Fibroblast of lung (primary cell): ENCODE measurements around the gene UTS2B. TPM values are rescaled to one million over a fixed set of nuclear protein-coding genes. Genes with fewer than 3 reads are reported as not detected.
A peak's percentile ranks its signal among the peaks of the same experiment; 100 is the strongest.

Experiments
- DNase-seq, 2 donors: peaks; one replicate each; pipeline versions ENCODE4 v3.0.0 to v3.0.0-alpha.2; 2010; ENCODE audit warnings: low read depth in 2 of 2
- H2AFZ ChIP-seq: 2 replicates; pipeline ENCODE4 v1.5.1; 2012; ENCODE audit warnings: low read length, control low read depth, inconsistent platforms
- H3K27ac ChIP-seq: 2 replicates; pipeline ENCODE4 v1.5.1; 2011; ENCODE audit warnings: low read length, control low read depth; ENCODE audit not compliant: insufficient read depth
- H3K27me3 ChIP-seq: 2 replicates; pipeline ENCODE4 v1.5.1; 2011; ENCODE audit warnings: mild to moderate bottlenecking, low read length; ENCODE audit not compliant: control insufficient read depth, insufficient read depth
- H3K36me3 ChIP-seq: 2 replicates; pipeline ENCODE4 v1.5.1; 2011; ENCODE audit warnings: low read length; ENCODE audit not compliant: control insufficient read depth, insufficient read depth
- H3K4me1 ChIP-seq: 2 replicates; pipeline ENCODE4 v1.5.1; 2011; ENCODE audit warnings: low read length; ENCODE audit not compliant: control insufficient read depth, insufficient read depth; ENCODE audit errors: extremely low read depth
- H3K4me2 ChIP-seq: 2 replicates; pipeline ENCODE4 v1.5.1; 2011; ENCODE audit warnings: low read length, control low read depth; ENCODE audit not compliant: insufficient read depth; ENCODE audit errors: extremely low read depth
- H3K4me3 ChIP-seq, 4 experiments: fragments of 200-600 bp in 1 of 4; sonication (generic) in 1 of 4; replicated peaks in 1 of 4; 2 replicates each; pipeline ENCODE4 v1.5.1; 2011 to 2016; ENCODE audit warnings: low read length in 4 of 4, low read depth in 3 of 4, mild to moderate bottlenecking in 3 of 4, control low read depth in 2 of 4, inconsistent platforms in 1 of 4, mixed read lengths in 1 of 4; ENCODE audit not compliant: insufficient read depth in 1 of 4; ENCODE audit errors: control extremely low read depth in 1 of 4
- H3K79me2 ChIP-seq: 2 replicates; pipeline ENCODE4 v1.5.1; 2012; ENCODE audit warnings: mild to moderate bottlenecking, low read length, inconsistent platforms; ENCODE audit not compliant: control insufficient read depth, insufficient read depth
- H3K9ac ChIP-seq: 2 replicates; pipeline ENCODE4 v1.5.1; 2011; ENCODE audit warnings: mild to moderate bottlenecking, low read length, control low read depth; ENCODE audit not compliant: insufficient read depth
- H3K9me3 ChIP-seq: 2 replicates; pipeline ENCODE4 v1.5.1; 2012; ENCODE audit warnings: low read depth, low read length; ENCODE audit not compliant: control insufficient read depth, insufficient read depth
- H4K20me1 ChIP-seq: 2 replicates; pipeline ENCODE4 v1.5.1; 2011; ENCODE audit warnings: low read length; ENCODE audit not compliant: control insufficient read depth, insufficient read depth; ENCODE audit errors: extremely low read depth
- EZH2 ChIP-seq: IDR thresholded peaks from 2 replicates; pipeline ENCODE4 v1.5.1; 2012; ENCODE audit warnings: low read length, control low read depth, mild to moderate bottlenecking; ENCODE audit errors: missing control alignments
- polyA plus RNA-seq, 2 donors: library from polyadenylated mRNA; depleted of rRNA in 1 of 2; stranded (reverse) in 1 of 2; unstranded in 1 of 2; fragments of >200 nt; gene quantifications; 2 replicates each; pipeline ENCODE4 v1.2.1, GENCODE V29; 2011 to 2012; ENCODE audit warnings: missing spikeins in 1 of 2
- total RNA-seq: library from RNA; depleted of rRNA; stranded (reverse); fragments of >200 nt; gene quantifications from 2 replicates; pipeline ENCODE4 v1.2.1, GENCODE V29; 2014
- TF ChIP-seq, protein P1 (sequence below), 2 donors: IDR thresholded peaks in 1 of 2; conservative IDR thresholded peaks in 1 of 2; 1 replicate in 1 of 2; 2 replicates in 1 of 2; pipeline ENCODE4 v1.5.1; 2011 to 2012; ENCODE audit warnings: low read length in 2 of 2, control low read depth in 1 of 2, inconsistent platforms in 1 of 2, low read depth in 1 of 2, mild to moderate bottlenecking in 1 of 2

The UTS2B gene
- total and polyA plus RNA-seq, 2 donors (not counting 1 experiment from before 2014, with no cell fraction given) = 0.99 to 1.3 TPM

DNA sequence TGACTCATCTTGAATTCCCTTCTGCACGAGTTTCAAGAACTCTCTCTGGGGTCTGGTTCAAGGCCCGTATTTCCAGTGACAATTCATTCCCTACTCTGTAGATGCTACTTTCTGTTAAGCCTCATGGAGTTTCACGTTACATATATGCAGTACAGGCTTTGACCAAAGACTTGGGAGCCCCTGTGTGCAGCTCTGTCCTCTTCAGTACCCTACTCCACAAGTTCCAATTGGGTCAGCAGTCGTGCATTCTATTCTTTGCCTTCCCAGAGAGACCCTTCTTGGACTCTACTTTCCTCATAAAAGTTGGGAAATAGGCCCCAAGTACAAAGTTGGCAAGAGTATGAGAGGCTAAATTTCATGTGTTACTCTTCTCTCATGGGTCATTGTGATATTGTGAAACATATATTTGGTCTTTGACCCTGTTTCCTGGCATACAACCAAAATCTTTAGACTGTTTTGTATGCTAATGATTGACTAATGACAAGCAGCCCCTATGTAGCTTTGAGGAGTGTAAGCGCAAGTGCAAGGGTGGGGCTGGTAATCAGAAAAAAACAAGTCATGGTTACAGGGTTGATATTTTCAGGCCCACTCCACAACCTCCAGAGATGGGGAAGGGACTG is 16.1 kb downstream of the UTS2B start:
- no peak for DNase-seq
- no peaks in the 10 kb centered on the region for H4K20me1 ChIP-seq
- no peaks in the 10 kb centered on the region for H3K9me3 ChIP-seq
- H3K27me3 ChIP-seq = no peaks in the 10 kb centered on the region
- no peaks in the 10 kb centered on the region for H3K79me2 ChIP-seq
- no peak for TF ChIP-seq EZH2
- TF ChIP-seq, protein P1, sequence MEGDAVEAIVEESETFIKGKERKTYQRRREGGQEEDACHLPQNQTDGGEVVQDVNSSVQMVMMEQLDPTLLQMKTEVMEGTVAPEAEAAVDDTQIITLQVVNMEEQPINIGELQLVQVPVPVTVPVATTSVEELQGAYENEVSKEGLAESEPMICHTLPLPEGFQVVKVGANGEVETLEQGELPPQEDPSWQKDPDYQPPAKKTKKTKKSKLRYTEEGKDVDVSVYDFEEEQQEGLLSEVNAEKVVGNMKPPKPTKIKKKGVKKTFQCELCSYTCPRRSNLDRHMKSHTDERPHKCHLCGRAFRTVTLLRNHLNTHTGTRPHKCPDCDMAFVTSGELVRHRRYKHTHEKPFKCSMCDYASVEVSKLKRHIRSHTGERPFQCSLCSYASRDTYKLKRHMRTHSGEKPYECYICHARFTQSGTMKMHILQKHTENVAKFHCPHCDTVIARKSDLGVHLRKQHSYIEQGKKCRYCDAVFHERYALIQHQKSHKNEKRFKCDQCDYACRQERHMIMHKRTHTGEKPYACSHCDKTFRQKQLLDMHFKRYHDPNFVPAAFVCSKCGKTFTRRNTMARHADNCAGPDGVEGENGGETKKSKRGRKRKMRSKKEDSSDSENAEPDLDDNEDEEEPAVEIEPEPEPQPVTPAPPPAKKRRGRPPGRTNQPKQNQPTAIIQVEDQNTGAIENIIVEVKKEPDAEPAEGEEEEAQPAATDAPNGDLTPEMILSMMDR (conservative IDR thresholded peaks at IDR 0.05 in 1 of 2, IDR thresholded peaks at IDR 0.05 in 1 of 2; ENCODE audit: low read depth in 1 of 2, low read length in 2 of 2) = no peak
- no peak overlapping the region for H3K27ac ChIP-seq
- H3K36me3 ChIP-seq = no peaks in the 10 kb centered on the region
- no peak overlapping the region for H2AFZ ChIP-seq
- no peaks in the 10 kb centered on the region for H3K4me1 ChIP-seq
- no peak overlapping the region for H3K4me2 ChIP-seq
- no peak overlapping the region for H3K9ac ChIP-seq
- H3K4me3 ChIP-seq = no peak overlapping the region

DNA sequence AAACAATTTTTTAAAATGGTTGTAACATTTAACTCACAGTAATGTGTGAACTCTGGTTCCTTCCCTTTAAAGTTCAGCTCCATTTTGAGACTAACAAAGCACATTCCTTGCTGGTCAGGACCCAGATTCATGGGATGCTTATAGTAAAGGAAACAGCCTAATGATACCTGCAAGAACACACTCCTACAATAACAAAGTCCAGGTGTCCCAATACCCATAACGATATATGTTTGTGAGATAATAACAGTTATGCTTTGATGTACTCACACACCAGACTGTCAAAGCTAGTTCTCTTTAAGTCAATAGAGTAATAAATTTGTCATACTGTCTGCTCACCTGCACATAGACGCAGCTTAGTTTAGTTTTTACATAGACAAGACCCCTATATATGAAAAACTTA is 17.0 kb downstream of the UTS2B start:
- Histone ChIP-seq H4K20me1 (no peaks in the 10 kb centered on the region), H3K36me3 (no peaks in the 10 kb centered on the region), H3K4me3 (no peak overlapping the region), H3K4me2 (no peak overlapping the region), H3K4me1 (no peaks in the 10 kb centered on the region), H3K27ac (no peak overlapping the region), H3K9me3 (no peaks in the 10 kb centered on the region), H3K9ac (no peak overlapping the region), H3K27me3 (no peaks in the 10 kb centered on the region), H3K79me2 (no peaks in the 10 kb centered on the region), H2AFZ (no peak overlapping the region)
- no peak for DNase-seq
- TF ChIP-seq, protein P1 (conservative IDR thresholded peaks at IDR 0.05 in 1 of 2, IDR thresholded peaks at IDR 0.05 in 1 of 2; ENCODE audit: low read depth in 1 of 2, low read length in 2 of 2) = no peak

- H3K4me1 ChIP-seq = no peaks in the 10 kb centered on the region
- no peaks in the 10 kb centered on the region for H3K36me3 ChIP-seq
- no peaks in the 10 kb centered on the region for H4K20me1 ChIP-seq
- no peaks in the 10 kb centered on the region for H3K79me2 ChIP-seq
- no peak overlapping the region for H3K4me2 ChIP-seq
- no peaks in the 10 kb centered on the region for H3K9me3 ChIP-seq
- no peak overlapping the region for H3K9ac ChIP-seq
- peak overlapping the region; percentile 39 for H2AFZ ChIP-seq
- DNase-seq = no peak
- H3K4me3 ChIP-seq = no peak overlapping the region
- H3K27me3 ChIP-seq = no peaks in the 10 kb centered on the region
- no peak overlapping the region for H3K27ac ChIP-seq
- TF ChIP-seq, protein P1 (conservative IDR thresholded peaks at IDR 0.05 in 1 of 2, IDR thresholded peaks at IDR 0.05 in 1 of 2; ENCODE audit: low read depth in 1 of 2, low read length in 2 of 2) = no peak
- TF ChIP-seq EZH2 = no peak
Measured at GRCh38 chr3:191307341-191307740, 23.0 kb downstream of the UTS2B start.
